Activated T-helper 9 cell treated with anti-CD3 and anti-CD28 coated beads, Interleukin-2, amount 50 U/mL, for 16 hours (primary cell): Measurements from ENCODE around the gene SND1.

Source experiments
- DNase-seq: peaks from one replicate; pipeline ENCODE4 v3.0.0-alpha.2; 2020; ENCODE audit warnings: low read depth

Gene SND1

DNA sequence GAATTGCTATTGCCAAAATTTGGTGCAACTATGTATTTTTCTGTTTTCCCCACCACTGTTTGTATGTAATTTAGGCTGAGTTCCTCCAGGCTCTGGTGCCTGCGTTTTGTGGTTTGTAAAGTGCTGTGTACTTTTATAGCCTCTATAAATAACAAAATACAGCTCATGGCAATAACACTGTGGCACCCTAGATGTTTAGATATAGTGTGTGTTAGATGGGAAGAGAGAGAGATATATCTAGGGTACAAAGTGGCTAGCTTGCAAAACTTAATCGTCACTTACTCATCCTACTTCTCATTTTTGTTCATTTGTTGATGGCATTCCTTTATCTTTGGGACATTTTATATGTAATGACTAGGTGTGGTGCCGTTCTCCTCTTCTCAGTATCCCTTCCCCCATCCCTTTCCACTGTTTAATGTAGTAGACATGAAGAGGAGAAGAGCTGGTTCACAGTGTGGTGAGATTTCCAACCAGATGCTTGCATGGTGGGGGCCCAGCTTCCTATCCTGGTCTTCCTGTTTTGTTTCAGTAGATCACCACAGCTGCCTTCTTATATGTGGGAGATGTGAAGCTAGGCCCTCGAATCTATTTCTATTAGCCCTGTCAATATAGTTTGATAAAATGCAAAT is 115.0 kb downstream of the SND1 start:
- no peak for DNase-seq

DNA sequence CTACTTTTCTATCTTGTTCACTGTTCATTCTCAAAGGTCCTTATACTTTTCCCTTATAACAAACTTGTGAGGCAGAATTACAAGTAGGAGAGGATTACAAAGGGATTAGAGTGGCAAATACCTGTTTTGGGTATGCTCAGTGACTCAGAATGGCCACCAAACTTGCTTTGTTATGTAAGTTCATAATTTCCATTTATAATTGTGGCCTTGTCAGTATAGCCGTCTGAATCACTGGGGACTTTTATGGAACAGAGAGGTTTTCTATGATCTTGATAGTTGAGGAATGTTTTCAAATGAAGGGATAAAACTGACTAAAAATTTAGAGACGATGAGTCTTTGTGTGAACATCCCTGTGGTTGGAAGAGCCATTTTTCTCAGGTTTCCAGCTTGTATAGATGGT is 116.2 kb downstream of the SND1 start:
- no peak for DNase-seq

DNA sequence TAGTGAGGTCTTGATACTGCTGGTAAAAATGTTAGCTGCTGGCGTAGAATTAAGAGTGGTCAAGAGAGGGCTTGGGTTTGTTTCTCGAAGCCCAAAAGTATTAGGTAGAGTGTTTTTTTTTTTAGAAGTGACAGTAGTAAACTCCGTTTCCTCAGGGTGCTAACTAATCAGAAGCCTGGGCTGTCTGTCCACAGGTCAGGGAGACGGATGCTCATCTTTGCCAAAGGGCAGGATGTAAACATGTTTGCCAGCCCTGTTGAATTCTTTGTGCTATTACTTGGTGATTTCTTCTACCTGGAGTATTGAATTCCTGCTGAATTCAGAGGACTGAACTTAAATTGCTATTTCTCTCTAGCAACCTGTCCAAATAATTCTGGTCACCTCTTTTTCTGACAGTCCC is 117.1 kb downstream of the SND1 start:
- no peak for DNase-seq

DNA sequence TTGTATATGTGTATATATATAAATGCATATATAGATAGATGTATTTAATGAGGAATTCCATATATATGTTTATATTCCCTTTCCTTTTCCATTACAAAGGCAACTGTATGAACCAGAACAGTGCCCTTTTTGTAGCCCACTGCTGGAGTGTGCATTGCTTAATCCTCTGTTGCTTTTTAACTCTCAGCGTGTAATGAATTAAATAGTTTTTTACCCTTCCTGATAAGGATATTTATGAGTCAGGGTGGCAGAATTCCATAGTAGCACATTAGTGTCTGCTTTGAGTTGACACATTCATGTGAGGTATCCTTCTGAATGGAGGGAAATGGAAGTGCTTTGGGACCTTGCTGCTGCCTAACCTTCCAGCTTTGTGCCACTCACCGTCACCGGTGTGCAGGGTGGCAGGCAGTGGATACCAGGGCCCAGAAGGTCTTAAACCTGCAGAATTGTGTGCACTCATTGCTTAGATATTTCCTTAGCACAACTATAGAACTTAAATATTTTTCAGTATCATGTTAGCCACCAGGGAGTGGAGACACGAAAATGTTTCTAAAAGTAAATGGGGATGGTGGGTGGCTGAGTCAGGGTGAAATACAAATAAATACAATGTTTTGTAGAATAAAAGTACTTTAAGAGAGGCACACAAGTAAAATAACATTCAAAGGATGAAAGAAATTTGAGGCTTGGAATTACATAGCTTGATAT is 117.9 kb downstream of the SND1 start:
- no peak for DNase-seq

DNA sequence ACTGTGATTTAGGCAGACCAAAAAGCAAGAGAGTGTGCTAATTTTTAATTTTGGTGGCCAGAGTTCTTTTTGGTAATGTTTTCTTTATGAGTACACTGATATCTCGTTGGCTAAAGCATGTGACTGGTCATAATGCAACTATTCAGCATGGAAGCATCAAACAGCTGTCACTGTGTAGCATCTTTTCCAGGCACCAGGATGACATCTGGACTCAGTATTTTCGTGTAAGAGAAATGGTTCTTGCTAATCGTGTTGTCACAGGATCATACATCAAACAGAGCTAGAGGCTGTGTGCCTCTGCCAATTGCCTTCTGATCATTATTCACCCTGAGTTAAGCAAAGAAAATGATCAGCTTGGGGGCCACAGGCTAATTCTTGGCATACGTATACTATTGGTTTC is 118.9 kb downstream of the SND1 start:
- DNase-seq, result no peak

DNA sequence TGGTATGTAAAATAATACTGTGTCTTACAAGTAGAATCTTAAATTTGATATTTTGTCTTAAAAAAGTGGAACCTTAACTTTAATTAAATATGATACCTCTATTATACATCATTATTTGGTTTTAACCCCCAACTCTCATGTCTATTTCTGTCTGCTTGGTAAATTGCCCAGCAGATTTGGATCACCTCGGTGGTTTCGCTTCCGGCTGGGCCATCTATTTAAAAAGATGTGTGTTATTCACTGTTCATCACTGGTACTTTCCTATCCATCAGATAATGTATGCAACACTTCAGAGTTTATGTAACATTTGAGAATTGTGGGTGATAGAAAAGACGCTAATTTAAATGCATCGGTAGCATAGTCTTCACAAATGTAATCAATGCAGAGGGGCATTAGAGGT is 119.7 kb downstream of the SND1 start:
- no peak for DNase-seq

DNA sequence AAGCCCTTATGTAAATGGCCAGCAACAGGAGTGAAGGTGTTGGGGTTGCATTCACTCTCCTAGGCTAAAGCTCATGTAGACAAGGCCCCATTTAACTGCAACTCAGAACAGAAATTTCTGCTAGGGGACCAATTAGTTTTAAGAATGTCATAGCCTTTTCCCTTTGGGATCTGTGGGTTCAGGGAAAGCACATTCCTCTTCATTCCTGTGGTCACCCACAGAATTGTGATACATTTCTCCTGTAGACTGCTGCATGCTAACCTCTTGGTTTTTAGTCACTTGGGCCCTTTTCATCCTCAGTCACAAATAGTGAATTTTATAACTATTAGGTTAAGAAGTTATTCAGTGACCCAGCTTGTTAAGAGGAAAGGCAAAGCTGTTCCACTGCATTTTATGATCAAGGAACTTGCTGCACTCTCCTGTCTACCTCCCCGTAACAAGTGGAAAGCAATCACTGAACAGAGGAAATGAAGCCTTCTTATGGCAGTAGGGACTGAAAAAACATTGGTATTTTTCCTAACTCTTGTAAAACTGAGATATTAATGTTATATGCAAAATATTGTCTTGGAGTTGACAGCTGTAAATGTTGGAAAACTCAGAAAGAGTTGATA is 124.9 kb downstream of the SND1 start:
- no peak for DNase-seq

DNA sequence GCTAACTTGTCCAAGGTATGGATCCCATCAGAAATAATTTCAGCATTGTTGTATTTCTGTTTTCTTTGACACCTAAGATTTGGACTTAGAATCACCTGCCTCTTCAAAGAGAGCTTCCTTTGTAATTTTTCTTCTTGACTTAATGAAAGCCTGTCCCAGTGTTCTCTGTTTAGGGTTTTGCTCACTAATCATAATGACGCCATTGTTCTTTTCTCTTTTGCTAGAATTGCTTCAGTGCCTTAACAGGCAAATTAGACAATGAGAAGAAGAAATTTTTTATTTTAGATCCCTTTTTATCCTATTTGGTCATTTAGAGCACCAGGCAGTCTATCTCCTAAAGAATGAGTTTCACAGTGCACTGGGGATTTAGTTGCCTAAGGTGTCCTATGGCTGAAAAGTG is 128.5 kb downstream of the SND1 start:
- no peak for DNase-seq

DNA sequence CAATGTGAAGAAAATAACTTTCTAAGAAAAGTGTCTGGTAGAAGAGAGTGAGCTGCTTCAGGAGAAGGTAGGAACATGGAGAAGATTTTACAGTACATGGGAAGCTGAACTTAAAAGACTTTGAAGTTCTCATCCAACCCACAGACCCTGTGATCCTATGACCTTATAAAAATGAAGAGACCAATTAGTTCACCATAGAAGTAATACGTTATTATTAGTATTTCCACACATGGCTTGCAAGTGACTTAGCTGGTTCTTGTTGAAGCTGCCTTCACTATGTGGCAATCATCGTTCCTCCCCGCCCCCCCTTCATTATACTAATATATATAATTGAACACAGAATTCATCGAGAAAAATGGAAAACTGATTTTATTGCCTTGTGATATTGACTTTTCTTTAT is 129.1 kb downstream of the SND1 start:
- no peak for DNase-seq

DNA sequence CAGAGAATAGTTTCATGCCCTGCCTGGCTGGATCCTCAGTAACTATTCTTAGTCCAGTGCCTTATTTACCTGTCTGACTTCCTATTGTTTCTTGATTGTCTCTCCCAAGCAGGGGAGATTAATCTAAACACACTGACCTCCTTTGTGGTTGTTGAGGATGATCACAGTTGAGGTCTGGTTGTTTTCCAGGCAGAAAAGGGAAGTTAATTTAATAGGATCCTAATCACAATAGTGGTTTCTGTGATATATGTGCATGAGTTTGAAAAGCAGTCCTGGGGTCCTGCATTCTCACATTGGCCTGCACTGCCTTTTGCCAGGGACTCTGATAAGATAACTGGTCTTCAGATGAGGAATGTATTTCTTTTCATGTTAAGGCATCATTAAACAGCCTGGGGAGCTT is 130.1 kb downstream of the SND1 start:
- no peak for DNase-seq

DNA sequence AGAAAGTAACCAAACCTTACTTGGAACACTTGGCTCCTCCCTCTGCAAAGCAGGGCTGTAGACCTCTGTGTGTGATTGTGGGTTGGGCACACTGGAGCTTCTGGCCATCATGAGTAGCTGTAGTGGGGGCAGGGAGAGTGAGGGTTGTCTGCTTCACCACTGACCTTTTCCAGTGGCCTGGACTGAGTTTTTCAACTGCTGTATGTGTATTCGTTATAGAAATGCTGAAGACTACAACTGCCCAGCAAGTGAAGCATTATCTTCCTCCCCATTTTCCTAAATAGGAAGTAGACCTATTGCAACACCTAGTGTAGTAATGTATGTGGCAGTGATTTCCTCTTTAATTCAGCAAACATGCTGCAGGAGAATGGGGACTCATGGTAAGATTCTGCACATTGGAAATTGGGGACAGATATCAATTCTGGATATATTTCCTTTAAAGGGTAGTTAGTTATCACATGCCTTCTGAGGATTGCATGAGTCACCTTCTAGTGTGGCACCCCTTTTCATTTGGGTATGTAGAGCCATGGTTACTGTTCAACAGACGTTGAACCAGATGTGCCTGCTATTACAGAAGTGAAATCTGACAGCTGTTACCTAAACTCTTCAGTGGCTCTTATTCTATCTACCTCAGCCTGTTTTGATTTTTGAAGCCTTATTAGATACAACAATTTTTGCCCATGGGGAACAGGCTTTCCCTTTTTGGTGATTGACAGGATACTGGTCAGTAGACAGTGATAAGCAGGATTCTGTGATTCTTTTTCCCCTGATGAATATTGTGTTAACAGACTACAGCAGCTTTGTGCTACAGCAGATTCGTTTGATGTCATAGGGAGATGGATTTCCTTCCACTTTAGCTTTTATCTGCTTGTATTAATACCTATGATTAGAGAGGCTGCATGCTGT is 130.9 kb downstream of the SND1 start:
- DNase-seq, result no peak

DNA sequence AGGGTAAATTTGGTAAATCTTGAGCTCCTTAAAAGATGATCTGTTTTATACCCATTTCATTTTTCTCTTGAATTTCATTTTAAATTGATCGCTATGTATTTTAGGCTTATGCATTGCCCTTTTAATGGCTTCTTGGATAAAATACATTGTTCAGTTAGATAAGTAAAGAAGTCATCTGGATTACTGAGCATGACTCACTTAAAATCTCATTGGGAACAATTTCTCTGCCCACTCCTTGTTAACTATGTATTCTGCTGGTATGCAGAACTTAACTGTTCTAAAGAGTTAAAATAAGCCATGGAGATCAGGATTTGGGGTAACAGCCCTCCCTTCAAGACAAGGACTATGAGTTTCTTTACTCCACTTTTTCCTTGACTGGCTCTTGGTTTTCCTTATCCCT is 134.2 kb downstream of the SND1 start:
- DNase-seq, result no peak

DNA sequence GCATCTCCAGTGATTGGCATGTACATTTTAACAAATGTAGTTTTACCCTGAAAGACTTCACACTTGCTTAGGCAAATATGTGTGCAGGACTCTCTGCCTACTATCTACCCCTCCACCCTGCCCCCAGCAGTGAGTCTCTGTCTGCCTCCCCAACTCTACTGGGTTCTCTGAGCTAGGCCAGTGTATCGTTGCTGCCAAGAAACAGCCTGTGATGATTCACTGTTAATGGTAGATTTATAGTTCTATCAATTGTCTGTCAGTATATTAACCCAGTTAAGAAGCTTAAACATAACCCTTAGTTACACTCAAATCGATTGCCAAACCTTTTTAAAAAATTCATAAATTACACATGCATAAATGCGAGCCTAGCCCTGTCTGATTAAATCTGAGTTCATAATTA is 137.0 kb downstream of the SND1 start:
- no peak for DNase-seq

DNA sequence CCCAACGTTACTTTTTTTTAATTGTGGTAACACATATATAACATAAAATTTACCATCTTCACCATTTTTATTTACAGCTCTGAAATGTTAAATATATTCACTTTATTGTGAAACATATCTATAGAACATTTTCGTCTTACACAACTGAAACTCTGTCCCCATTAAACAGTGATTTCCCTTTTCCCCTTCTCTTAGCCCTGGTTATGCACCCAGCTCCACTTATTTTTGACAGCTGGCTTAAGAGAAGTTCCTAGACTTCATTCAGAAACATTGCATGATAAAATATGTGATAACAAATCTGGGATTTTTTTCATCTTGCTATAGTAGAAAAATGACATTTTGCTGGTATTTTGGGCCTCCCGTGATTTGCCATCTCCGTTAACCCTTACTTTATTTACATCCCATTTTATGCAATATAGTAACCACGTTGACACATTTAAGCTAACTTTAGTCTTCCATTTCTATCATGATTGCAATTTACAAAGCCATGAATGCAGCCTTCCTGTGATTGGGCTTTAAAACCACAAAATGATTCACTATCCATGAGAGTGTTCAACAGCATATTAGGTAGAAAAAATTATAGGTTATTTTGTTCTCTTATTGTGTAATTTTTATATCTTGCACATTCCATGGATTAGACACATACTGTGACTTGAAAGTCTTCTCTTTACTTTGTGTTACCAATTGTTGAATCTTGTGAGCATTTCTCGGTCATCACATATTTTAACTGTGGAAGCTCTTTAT is 139.6 kb downstream of the SND1 start:
- DNase-seq, result no peak

DNA sequence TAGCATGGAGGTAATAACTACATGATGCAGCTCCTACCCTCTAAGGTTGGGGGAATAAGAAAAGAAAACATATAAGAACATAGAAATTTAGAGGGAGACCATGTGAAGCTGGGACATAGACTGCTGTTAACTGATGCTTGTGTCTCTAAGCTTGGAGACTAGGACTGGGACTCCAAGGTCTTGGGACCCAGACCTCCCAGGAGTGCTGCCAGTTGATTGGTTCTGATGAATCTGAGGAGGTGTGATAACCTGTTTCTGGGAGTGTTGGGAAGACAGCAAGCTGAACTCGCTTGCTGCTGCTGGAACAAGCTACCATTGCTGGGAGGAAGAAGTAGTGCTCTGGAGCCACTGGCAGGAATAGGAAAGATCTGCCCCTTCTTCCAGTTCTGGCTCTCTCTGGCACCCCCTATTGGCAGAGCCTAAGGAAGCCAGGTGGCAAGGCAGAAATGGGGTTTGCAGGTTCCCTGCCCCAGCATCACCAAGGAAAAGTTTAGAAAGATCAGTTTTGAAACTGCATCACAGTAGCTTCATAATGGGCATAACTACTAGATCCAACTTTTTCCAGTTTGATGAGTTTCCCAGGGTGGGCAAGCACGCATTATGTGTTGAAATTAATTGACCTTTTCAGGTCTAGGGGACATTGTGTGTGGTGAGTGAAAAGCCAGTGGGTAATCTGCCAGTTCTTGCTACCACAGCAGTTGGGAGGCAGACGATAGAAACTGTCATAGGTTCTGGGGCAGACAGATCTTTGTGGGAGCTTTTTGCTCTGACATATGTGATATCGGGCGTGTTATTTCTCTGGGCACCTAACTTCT is 140.7 kb downstream of the SND1 start:
- no peak for DNase-seq

DNA sequence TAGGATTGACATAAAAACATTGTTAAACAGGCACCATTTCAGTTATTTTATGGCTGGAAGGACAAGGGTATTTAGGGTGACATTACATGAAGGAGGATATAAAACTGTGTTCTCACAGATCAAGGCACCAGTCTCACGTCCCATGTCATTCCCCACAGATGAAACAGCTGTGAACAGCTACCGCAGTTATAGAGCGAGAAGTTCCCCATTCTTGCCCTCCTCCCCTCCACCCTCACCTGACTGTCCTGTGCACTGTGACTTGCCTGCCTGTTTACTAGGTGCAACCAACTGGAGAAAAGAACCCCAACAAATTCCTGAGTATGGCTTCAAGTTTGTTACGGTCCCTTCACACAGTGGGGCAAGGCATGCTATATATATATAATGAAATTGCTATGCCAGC is 141.6 kb downstream of the SND1 start:
- DNase-seq, result no peak

DNA sequence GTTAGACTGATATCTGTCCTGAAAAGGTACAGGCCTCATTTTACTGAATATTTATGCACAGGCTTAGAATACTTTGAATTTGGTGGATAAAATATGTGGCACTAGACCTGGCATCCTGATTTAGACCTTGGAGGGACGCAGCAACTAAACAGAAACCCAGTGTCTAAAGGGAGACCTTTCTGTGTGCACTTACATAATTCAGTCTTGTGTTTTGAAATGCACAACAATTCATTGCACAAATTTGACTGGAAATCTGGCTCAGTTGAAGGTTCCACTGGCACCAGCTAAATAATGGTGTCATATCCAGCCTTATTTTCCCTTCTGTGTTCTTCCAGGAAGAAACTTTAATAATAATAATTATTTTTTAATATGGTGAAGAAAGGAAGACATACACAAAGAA is 142.1 kb downstream of the SND1 start:
- DNase-seq, result no peak

DNA sequence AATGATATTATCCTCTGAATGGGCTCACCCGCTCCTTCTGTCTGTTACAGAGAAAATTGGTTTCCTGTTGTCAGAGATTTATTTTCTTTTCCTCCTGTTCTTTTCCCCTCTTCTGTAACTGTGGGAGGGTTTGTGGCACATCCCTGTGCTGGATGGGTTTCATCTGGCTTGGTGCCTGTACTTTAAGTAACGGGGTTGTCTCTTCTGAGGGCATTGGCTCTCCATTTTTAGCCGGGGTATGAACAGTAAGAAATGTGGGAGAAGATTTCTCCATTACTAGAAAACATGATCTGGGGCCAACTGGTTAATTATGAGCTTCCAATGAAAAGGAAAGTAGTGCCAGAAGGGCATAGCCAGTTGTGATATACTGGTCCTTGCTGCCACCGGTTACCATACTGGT is 142.6 kb downstream of the SND1 start:
- DNase-seq, result no peak

DNA sequence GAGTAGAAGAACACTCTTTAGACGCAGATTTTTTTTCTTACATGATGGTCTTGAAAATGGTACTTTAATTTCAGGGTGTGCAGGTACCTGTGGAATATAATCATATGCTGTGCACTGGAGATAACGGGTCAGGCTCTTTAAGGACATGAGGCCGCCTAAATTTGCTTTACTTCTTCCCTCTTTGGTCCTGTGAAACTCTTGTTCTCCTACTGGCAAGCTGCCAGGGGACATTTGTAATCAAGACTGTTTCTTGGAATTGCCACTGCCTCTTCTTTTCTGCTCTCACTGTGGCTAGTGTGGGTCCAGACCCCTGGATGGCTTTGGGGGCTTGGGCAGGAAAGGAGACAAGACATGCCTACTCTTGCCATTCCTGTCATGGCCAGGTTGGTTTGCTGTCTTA is 146.0 kb downstream of the SND1 start:
- DNase-seq, result no peak

DNA sequence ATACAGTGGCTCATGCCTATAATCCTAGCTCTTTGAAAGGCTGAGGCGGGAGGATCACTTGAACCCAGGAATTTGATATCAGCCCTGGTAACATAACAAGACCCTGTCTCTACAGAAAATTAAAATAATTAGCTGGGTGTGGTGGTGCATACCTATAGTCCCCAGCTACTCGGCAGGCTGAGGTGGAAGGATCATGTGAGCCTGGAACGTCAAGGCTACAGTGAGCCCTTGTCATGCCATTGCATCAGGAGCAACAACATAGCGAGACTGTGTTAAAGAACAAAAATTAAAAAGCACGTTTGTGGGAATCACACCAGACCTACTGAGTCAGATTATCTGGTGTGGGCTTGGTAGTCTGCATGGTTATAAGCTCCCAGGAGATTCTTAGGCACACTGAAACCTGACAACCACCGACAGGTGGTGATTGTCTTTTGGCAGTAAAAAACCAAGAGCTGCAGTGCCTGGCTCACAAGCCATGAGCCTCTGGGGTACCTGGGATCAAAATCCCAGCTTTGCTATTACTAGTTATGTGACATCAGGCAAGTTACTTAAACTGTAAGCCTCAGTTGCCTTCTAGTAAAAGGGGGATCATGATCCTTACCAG is 146.9 kb downstream of the SND1 start:
- DNase-seq, result no peak
